ENCODE measurements around the gene MOB1A.

MOB1A gene

GRCh38 chr2:74104839-74105238 is 73.8 kb downstream of the MOB1A start:
- no peak for DNase-seq (ENCODE audit: low spot score)
- no peak for FAIRE-seq

DNA sequence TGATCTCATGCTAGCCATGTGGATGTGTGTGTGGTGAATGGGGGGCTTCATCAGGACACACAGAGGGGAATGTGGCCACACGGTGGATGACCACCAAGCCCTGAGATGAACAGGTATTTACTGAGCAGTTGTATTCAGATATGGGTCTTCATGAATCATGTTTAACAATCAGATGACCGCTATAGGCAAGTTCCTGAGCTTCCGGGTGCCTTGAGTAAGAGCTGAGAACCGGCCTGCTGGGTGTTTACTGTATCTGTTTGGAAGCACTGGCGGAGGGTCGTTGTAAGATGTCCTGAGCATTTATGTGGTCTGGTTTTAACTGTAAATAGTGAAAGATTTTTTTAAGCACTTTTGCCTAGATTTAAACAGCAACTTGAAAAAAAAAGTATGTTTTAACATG is 74.9 kb downstream of the MOB1A start:
- no peak for FAIRE-seq
- no peak for DNase-seq (ENCODE audit: low spot score)
